H54 (cell line): ENCODE measurements around the gene MAPK13.

Experiments used
- DNase-seq: peaks from one replicate; pipeline ENCODE4 v3.0.0; 2011; ENCODE audit warnings: low spot score, mixed read lengths; ENCODE audit not compliant: insufficient read length
- FAIRE-seq: peaks from 3 replicates; lab custom pipeline; 2011; peaks lifted over from hg19 to GRCh38; lab: Jason Lieb, UNC
- POLR2A ChIP-seq: IDR thresholded peaks from 2 replicates; pipeline ENCODE4 v1.6.1; 2011; ENCODE audit warnings: low read depth, mild to moderate bottlenecking, low read length

MAPK13 gene

GRCh38 chr6:36139991-36140710 is 9.8 kb downstream of the MAPK13 start:
- DNase-seq (no peak), FAIRE-seq (no peak)
- no peak for TF ChIP-seq POLR2A

- no peak for FAIRE-seq
- TF ChIP-seq POLR2A: no peak
- no peak for DNase-seq
Observed at GRCh38 chr6:36141091-36141490, 10.8 kb downstream of the MAPK13 start.

- DNase-seq (no peak), FAIRE-seq (no peak)
- TF ChIP-seq POLR2A: no peak
Observed at GRCh38 chr6:36141961-36142360, 11.6 kb downstream of the MAPK13 start.

- DNase-seq (no peak), FAIRE-seq (no peak)
- no peak for TF ChIP-seq POLR2A
Observed at GRCh38 chr6:36142971-36143838, 12.9 kb downstream of the MAPK13 start.

- FAIRE-seq: no peak
- TF ChIP-seq POLR2A: no peak
- no peak for DNase-seq
Observed at GRCh38 chr6:36145495-36145894, 15.2 kb downstream of the MAPK13 start.

- DNase-seq (no peak), FAIRE-seq (no peak)
- TF ChIP-seq POLR2A: no peak
Observed at GRCh38 chr6:36147294-36147693, 17.0 kb downstream of the MAPK13 start.

GRCh38 chr6:36149476-36149875 is 19.2 kb downstream of the MAPK13 start:
- TF ChIP-seq POLR2A: no peak
- DNase-seq (no peak), FAIRE-seq (no peak)

GRCh38 chr6:36150283-36150682 is 20.0 kb downstream of the MAPK13 start:
- DNase-seq (no peak), FAIRE-seq (no peak)
- no peak for TF ChIP-seq POLR2A

- FAIRE-seq (no peak), DNase-seq (no peak)
- TF ChIP-seq POLR2A: no peak
Observed at GRCh38 chr6:36154286-36154685, 24.0 kb downstream of the MAPK13 start.

- no peak for TF ChIP-seq POLR2A
- DNase-seq (no peak), FAIRE-seq (no peak)
Observed at GRCh38 chr6:36155662-36156061, 25.3 kb downstream of the MAPK13 start.

GRCh38 chr6:36160147-36160760 is 29.9 kb downstream of the MAPK13 start:
- FAIRE-seq (no peak), DNase-seq (no peak)
- TF ChIP-seq POLR2A: no peak

GRCh38 chr6:36169023-36170007 is 39.0 kb downstream of the MAPK13 start:
- FAIRE-seq: no peak
- TF ChIP-seq POLR2A: no peak
- no peak for DNase-seq

GRCh38 chr6:36170704-36171103 is 40.4 kb downstream of the MAPK13 start:
- no peak for TF ChIP-seq POLR2A

More at GRCh38 chr6:36170704-36171103, 40.4 kb downstream of the MAPK13 start:
- FAIRE-seq: no peak
- no peak for DNase-seq
